Fibroblast of lung (primary cell): ENCODE measurements around the gene TXNDC8. TPM values are rescaled to one million over a fixed set of nuclear protein-coding genes. Genes with fewer than 3 reads are reported as not detected.

Source experiments
- DNase-seq, 2 donors: peaks; one replicate each; pipeline versions ENCODE4 v3.0.0 to v3.0.0-alpha.2; 2010; ENCODE audit warnings: low read depth in 2 of 2
- H2AFZ ChIP-seq: 2 replicates; pipeline ENCODE4 v1.5.1; 2012; ENCODE audit warnings: low read length, control low read depth, inconsistent platforms
- H3K27ac ChIP-seq: 2 replicates; pipeline ENCODE4 v1.5.1; 2011; ENCODE audit warnings: low read length, control low read depth; ENCODE audit not compliant: insufficient read depth
- H3K27me3 ChIP-seq: 2 replicates; pipeline ENCODE4 v1.5.1; 2011; ENCODE audit warnings: mild to moderate bottlenecking, low read length; ENCODE audit not compliant: control insufficient read depth, insufficient read depth
- H3K36me3 ChIP-seq: 2 replicates; pipeline ENCODE4 v1.5.1; 2011; ENCODE audit warnings: low read length; ENCODE audit not compliant: control insufficient read depth, insufficient read depth
- H3K4me1 ChIP-seq: 2 replicates; pipeline ENCODE4 v1.5.1; 2011; ENCODE audit warnings: low read length; ENCODE audit not compliant: control insufficient read depth, insufficient read depth; ENCODE audit errors: extremely low read depth
- H3K4me2 ChIP-seq: 2 replicates; pipeline ENCODE4 v1.5.1; 2011; ENCODE audit warnings: low read length, control low read depth; ENCODE audit not compliant: insufficient read depth; ENCODE audit errors: extremely low read depth
- H3K4me3 ChIP-seq, 4 experiments: fragments of 200-600 bp in 1 of 4; sonication (generic) in 1 of 4; replicated peaks in 1 of 4; 2 replicates each; pipeline ENCODE4 v1.5.1; 2011 to 2016; ENCODE audit warnings: low read length in 4 of 4, low read depth in 3 of 4, mild to moderate bottlenecking in 3 of 4, control low read depth in 2 of 4, inconsistent platforms in 1 of 4, mixed read lengths in 1 of 4; ENCODE audit not compliant: insufficient read depth in 1 of 4; ENCODE audit errors: control extremely low read depth in 1 of 4
- H3K79me2 ChIP-seq: 2 replicates; pipeline ENCODE4 v1.5.1; 2012; ENCODE audit warnings: mild to moderate bottlenecking, low read length, inconsistent platforms; ENCODE audit not compliant: control insufficient read depth, insufficient read depth
- H3K9ac ChIP-seq: 2 replicates; pipeline ENCODE4 v1.5.1; 2011; ENCODE audit warnings: mild to moderate bottlenecking, low read length, control low read depth; ENCODE audit not compliant: insufficient read depth
- H3K9me3 ChIP-seq: 2 replicates; pipeline ENCODE4 v1.5.1; 2012; ENCODE audit warnings: low read depth, low read length; ENCODE audit not compliant: control insufficient read depth, insufficient read depth
- H4K20me1 ChIP-seq: 2 replicates; pipeline ENCODE4 v1.5.1; 2011; ENCODE audit warnings: low read length; ENCODE audit not compliant: control insufficient read depth, insufficient read depth; ENCODE audit errors: extremely low read depth
- EZH2 ChIP-seq: IDR thresholded peaks from 2 replicates; pipeline ENCODE4 v1.5.1; 2012; ENCODE audit warnings: low read length, control low read depth, mild to moderate bottlenecking; ENCODE audit errors: missing control alignments
- polyA plus RNA-seq, 2 donors: library from polyadenylated mRNA; depleted of rRNA in 1 of 2; stranded (reverse) in 1 of 2; unstranded in 1 of 2; fragments of >200 nt; gene quantifications; 2 replicates each; pipeline ENCODE4 v1.2.1, GENCODE V29; 2011 to 2012; ENCODE audit warnings: missing spikeins in 1 of 2
- total RNA-seq: library from RNA; depleted of rRNA; stranded (reverse); fragments of >200 nt; gene quantifications from 2 replicates; pipeline ENCODE4 v1.2.1, GENCODE V29; 2014
- TF ChIP-seq, protein P1 (sequence below), 2 donors: IDR thresholded peaks in 1 of 2; conservative IDR thresholded peaks in 1 of 2; 1 replicate in 1 of 2; 2 replicates in 1 of 2; pipeline ENCODE4 v1.5.1; 2011 to 2012; ENCODE audit warnings: low read length in 2 of 2, control low read depth in 1 of 2, inconsistent platforms in 1 of 2, low read depth in 1 of 2, mild to moderate bottlenecking in 1 of 2

Gene TXNDC8
- total and polyA plus RNA-seq, 2 donors (not counting 1 experiment from before 2014, with no cell fraction given): not detected

DNA sequence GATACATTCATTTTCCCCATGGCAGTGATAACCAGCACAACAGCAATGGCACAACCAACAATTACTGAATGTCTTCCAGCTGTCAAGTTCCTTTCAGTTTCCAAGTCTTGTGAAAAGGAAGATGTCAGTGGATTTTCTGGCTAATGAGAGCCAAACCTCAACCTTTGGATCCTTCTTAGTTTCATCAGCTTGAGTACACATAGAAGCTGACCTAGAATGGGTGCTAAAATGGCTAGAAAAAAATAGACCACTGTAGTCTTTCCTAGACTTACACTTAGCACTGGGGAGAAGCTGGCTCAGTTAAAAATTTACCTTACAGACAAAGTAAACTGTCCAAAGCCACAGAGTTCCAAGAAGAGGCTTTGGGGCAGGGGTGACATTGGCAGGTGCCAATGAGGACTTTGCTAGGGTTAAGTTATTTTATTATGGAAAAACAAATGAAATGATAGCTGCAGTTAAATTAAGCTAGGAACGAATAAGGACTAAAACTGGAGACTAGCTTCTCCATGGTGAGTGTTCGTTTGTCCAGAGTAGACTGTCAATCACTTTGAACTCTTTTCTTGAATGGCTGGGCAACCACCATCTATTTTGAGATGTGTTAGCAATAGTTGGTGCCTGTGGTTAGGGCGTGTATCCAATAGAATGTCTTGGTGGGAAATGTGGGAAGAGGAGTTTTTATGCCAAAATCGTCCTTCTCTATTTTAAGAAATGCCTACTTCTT, 55.5 kb downstream of the TXNDC8 start:
- Histone ChIP-seq H3K9me3 (no peaks in the 10 kb centered on the region), H3K4me1 (no peaks in the 10 kb centered on the region), H3K4me2 (no peak overlapping the region), H3K4me3 (no peak overlapping the region), H2AFZ (no peak overlapping the region), H3K36me3 (no peaks in the 10 kb centered on the region), H3K27ac (no peak overlapping the region), H3K27me3 (no peaks in the 10 kb centered on the region), H4K20me1 (no peaks in the 10 kb centered on the region), H3K9ac (no peak overlapping the region), H3K79me2 (no peaks in the 10 kb centered on the region)
- DNase-seq: peak in 1 of 2 donors; percentile 63
- TF ChIP-seq, protein P1, sequence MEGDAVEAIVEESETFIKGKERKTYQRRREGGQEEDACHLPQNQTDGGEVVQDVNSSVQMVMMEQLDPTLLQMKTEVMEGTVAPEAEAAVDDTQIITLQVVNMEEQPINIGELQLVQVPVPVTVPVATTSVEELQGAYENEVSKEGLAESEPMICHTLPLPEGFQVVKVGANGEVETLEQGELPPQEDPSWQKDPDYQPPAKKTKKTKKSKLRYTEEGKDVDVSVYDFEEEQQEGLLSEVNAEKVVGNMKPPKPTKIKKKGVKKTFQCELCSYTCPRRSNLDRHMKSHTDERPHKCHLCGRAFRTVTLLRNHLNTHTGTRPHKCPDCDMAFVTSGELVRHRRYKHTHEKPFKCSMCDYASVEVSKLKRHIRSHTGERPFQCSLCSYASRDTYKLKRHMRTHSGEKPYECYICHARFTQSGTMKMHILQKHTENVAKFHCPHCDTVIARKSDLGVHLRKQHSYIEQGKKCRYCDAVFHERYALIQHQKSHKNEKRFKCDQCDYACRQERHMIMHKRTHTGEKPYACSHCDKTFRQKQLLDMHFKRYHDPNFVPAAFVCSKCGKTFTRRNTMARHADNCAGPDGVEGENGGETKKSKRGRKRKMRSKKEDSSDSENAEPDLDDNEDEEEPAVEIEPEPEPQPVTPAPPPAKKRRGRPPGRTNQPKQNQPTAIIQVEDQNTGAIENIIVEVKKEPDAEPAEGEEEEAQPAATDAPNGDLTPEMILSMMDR (conservative IDR thresholded peaks at IDR 0.05 in 1 of 2, IDR thresholded peaks at IDR 0.05 in 1 of 2; ENCODE audit: low read depth in 1 of 2, low read length in 2 of 2): no peak
- no peak for TF ChIP-seq EZH2

DNA sequence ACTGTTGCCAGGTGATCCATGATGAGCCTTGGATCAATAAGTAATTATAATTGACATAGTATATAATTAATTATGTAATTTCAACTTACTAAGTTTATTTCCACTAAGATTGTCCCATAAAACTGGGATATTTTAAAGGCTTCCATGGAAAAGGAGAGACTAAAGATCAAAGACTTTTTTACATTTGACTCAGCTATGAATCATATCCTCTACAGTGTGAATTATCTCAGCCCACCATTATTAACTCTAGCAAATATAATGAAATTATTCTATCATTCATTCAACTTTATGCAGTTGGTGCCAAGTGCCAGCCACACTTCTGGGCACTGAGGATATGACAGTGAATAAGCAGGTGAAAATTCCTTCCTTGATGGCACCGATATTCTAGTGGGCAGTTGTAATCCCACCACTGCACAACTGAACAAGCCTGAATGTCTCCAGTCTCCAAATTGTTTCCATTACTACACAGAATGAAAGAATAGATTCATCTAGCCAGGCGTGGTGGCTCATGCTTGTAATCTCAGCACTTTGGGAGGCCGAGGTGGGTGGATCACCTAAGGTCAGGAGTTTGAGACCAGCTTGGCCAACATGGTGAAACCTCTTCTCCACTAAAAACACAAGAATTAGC, 59.5 kb downstream of the TXNDC8 start:
- no peak overlapping the region for H3K4me3 ChIP-seq
- H2AFZ ChIP-seq: no peak overlapping the region
- no peak overlapping the region for H3K4me2 ChIP-seq
- TF ChIP-seq, protein P1 (conservative IDR thresholded peaks at IDR 0.05 in 1 of 2, IDR thresholded peaks at IDR 0.05 in 1 of 2; ENCODE audit: low read depth in 1 of 2, low read length in 2 of 2): no peak
- no peak for TF ChIP-seq EZH2
- no peaks in the 10 kb centered on the region for H3K9me3 ChIP-seq
- H3K27ac ChIP-seq: no peak overlapping the region
- no peaks in the 10 kb centered on the region for H3K4me1 ChIP-seq
- DNase-seq: peak in 1 of 2 donors; percentile 53
- H3K79me2 ChIP-seq: no peaks in the 10 kb centered on the region
- H3K27me3 ChIP-seq: no peaks in the 10 kb centered on the region
- H3K9ac ChIP-seq: no peak overlapping the region
- H3K36me3 ChIP-seq: no peaks in the 10 kb centered on the region
- no peaks in the 10 kb centered on the region for H4K20me1 ChIP-seq

DNA sequence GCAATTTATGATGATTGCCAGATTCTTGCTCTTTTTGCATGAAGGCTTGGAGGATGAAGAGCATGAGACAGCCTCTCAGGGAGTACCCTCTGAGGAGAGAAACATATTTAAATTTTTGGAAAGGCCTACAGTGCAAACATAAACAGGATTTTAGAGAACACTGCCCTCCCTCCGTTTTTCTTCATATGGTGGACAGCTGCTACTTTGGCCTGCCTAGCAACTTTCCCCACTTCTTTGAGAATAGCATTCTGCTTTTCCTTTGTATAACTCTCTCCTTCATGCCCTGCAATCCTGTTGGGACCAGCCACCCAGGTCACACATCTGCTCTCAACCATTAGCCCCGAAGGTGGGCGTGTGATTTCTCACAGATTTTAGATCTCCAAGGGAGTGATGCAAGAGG, 60.9 kb downstream of the TXNDC8 start:
- H3K4me1 ChIP-seq: no peaks in the 10 kb centered on the region
- H3K27ac ChIP-seq: no peak overlapping the region
- no peak overlapping the region for H2AFZ ChIP-seq
- no peaks in the 10 kb centered on the region for H3K27me3 ChIP-seq
- no peaks in the 10 kb centered on the region for H3K79me2 ChIP-seq
- H3K36me3 ChIP-seq: no peaks in the 10 kb centered on the region
- H3K9ac ChIP-seq: no peak overlapping the region
- DNase-seq: peak in 1 of 2 donors; percentile 16
- H3K9me3 ChIP-seq: no peaks in the 10 kb centered on the region
- H3K4me2 ChIP-seq: no peak overlapping the region
- TF ChIP-seq, protein P1 (conservative IDR thresholded peaks at IDR 0.05 in 1 of 2, IDR thresholded peaks at IDR 0.05 in 1 of 2; ENCODE audit: low read depth in 1 of 2, low read length in 2 of 2): no peak
- H3K4me3 ChIP-seq: no peak overlapping the region
- no peaks in the 10 kb centered on the region for H4K20me1 ChIP-seq
